Measurements from ENCODE around the gene CUX1.

DNA sequence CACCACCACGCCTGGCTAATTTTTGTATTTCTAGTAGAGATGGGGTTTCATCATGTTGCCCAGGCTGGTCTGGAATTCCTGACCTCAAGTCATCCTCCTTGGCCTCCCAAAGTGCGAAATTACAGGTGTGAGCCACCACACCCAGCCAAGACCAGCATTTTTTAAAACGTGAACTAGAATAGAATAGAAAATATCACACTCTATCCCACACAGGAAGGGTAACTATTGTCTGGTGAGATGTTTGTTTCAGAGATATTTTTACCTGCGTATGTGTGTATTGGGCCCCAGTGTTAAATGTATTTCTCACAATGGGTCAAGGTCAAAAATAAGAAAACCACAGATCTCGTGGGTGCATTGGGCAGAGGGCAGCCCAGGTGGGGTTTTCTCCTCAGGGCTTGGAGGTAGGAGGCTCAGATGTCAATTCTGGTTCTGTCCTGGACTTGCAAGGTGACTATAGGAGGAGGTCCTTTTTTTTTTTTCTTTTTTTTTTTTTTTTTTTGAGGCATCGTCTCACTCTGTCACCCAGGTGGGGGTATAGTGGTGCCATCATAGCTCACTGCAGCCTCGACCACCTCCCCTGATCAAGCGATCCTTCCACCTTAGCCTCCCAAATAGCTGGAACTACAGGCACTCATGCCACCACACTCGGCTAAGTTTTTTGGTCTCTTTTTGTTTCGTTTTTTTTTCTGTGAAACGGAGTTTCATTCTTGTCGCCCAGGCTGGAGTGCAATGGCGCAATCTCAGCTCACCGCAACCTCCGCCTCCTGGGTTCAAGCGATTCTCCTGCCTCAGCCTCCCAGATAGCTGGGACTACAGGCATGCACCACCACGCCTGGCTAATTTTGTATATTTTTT is 488.2 kb downstream of the CUX1 start:
- TF ChIP-seq ATF3 (IDR thresholded peaks at IDR 0.05; ENCODE audit: borderline replicate concordance, extremely low read depth, low read depth, low read length) (no peak), USF1 (IDR thresholded peaks at IDR 0.05; ENCODE audit: borderline replicate concordance, extremely low read length, insufficient read depth, low read depth, low read length) (no peak), POLR2A (IDR thresholded peaks at IDR 0.05; ENCODE audit: low read depth, low read length) (no peak), YY1 (IDR thresholded peaks at IDR 0.05; ENCODE audit: low read depth, low read length) (no peak)
